SW 1271 (cell line): Measurements from ENCODE around the gene DCAF11.
A peak's percentile ranks its signal among the peaks of the same experiment; 100 is the strongest.

Source experiments
- DNase-seq, 2 experiments: peaks; one replicate each; lab custom pipeline; 2025; lab: John Stamatoyannopoulos, UW

DCAF11 gene

GRCh38 chr14:24160850-24161804, 46.5 kb downstream of the DCAF11 start, which contains the start of gene IRF9:
TSS of gene IRF9 (plus strand) at chr14:24161265. CDS start at chr14:24162145, 880 bp downstream.
- DNase-seq = peak; percentile 75 to 95

GRCh38 chr14:24162093-24162492, 47.5 kb downstream of the DCAF11 start:
- no peak for DNase-seq

- no peak for DNase-seq
These were observed 50.0 kb downstream of the DCAF11 start for GRCh38 chr14:24164518-24164991.

GRCh38 chr14:24165785-24166184, 51.2 kb downstream of the DCAF11 start:
- no peak for DNase-seq

- no peak for DNase-seq
These were observed 53.0 kb downstream of the DCAF11 start for GRCh38 chr14:24167469-24168114.

- no peak for DNase-seq
These were observed 57.1 kb downstream of the DCAF11 start, which contains the start of gene REC8 for GRCh38 chr14:24171422-24172260. TSS of gene REC8 (plus strand) at chr14:24172080. CDS start at chr14:24172553, 473 bp downstream.

- DNase-seq = no peak
These were observed 57.8 kb downstream of the DCAF11 start for GRCh38 chr14:24172261-24172860.

GRCh38 chr14:24172871-24173281, 58.3 kb downstream of the DCAF11 start:
- no peak for DNase-seq
